HG02970 (cell line): Measurements from ENCODE around the gene GPR75.

Experiments
- ATAC-seq: cut with Tn5 transposase; IDR thresholded peaks from one replicate; pipeline ENCODE4 v1.9.1; 2021; ENCODE audit warnings: mild to moderate bottlenecking, moderate library complexity, moderate number of reproducible peaks; ENCODE audit not compliant: unreplicated experiment, low FRiP score

Gene GPR75

DNA sequence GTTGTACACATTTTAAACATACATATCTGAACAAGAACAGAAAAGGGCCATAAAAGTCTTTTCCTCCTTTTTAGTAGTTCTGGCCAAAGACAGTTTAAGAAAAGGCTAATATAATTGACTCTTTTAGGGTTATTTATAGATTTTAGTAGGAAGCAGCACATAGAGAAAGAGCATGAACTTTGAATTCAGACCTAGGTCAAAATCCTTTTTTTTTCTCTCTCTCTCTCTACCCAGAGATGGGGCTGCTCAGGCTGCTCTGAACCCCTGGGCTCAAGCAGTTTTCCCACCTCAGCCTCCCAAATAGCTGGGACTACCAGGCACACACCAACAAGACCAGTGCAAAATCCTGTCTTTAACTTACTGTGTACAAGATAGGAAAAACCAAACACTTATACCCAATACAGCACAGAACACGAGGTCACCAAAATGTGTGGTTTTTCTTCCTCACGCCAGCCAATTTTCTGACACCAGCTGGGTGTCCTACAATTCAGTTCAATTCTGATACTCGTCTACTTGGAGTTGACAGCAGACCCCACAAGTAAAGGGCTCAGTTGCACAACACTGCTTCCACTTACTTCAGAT, 40.8 kb downstream of the GPR75 start:
- ATAC-seq: no peak

DNA sequence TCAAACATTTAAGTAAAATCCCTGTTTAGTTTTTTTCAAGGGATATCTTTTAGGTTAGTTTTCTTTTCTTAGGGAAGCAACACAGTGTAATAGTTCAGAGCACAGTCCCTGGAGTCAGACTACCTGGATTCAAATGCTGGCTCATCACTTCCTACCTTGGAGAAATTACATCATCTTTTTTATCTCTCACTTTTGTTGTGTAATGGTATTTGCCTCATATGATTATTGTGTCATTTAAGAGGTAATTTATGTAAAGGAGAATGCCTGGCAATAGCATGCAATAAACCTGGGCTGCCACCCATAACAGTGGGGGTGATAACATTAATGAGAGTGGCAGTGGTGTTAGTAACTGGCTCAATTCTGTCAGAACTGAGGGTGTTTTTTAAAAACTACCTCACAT, 46.6 kb downstream of the GPR75 start:
- ATAC-seq: no peak

DNA sequence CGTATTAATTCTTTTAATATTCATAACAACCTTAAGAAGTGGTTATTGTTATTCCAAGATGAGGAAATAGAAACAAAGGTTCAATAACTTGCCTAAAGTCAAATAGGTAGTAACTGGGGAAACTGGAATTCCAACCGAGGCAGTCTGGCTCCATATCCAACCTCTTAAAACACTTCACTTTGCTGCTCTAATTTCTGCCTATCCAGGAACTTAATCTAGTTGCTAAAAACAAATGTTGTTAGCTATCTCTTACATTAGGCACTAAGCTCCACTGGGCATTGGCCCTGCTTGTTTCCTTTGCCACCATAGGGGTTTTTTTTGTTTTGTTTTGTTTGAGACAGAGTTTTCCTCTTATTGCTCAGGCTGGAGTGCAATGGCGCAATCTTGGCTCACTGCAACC, 48.2 kb downstream of the GPR75 start:
- ATAC-seq: no peak
